ENCODE data around the gene LAMB3. TPM values are rescaled to one million over a fixed set of nuclear protein-coding genes. Genes with fewer than 3 reads are reported as not detected.
A peak's percentile ranks its signal among the peaks of the same experiment; 100 is the strongest.

LAMB3 gene
- total RNA-seq, 2 experiments from 2014 or later, result 0.25 to 0.31 TPM

- H3K27me3 Mint-ChIP-seq, result no peaks in the 10 kb centered on the region
- peak overlapping the region in 1 of 2 donors; percentile 38 for H3K27ac ChIP-seq (ENCODE audit: low read depth in 1 of 2, low read length in 2 of 2)
- ChIA-PET POLR2A (interaction anchor here (0.9 to 3.3 kb wide), 4 partner anchors 9 to 83 kb away, joined by 3 to 10 read pairs (median 6); partner anchors contain the start of gene G0S2), CTCF (no interaction called here)
- H3K9me3 Mint-ChIP-seq, result no peaks in the 10 kb centered on the region
- peaks cover 30% of the 10 kb centered on the region for H3K4me1 ChIP-seq (ENCODE audit: insufficient read depth, low read length)
- H3K4me3 ChIP-seq (ENCODE audit: low read length), result peak overlapping the region; percentile 30
- H3K27ac Mint-ChIP-seq, result peak overlapping the region; percentile 37
- ATAC-seq (ENCODE audit: poor library complexity), result peak; percentile 26
- no peaks in the 10 kb centered on the region for H3K9me3 ChIP-seq (ENCODE audit: control insufficient read depth in 1 of 2, insufficient read depth in 1 of 2, low read length in 2 of 2)
- TF ChIP-seq, protein P1, sequence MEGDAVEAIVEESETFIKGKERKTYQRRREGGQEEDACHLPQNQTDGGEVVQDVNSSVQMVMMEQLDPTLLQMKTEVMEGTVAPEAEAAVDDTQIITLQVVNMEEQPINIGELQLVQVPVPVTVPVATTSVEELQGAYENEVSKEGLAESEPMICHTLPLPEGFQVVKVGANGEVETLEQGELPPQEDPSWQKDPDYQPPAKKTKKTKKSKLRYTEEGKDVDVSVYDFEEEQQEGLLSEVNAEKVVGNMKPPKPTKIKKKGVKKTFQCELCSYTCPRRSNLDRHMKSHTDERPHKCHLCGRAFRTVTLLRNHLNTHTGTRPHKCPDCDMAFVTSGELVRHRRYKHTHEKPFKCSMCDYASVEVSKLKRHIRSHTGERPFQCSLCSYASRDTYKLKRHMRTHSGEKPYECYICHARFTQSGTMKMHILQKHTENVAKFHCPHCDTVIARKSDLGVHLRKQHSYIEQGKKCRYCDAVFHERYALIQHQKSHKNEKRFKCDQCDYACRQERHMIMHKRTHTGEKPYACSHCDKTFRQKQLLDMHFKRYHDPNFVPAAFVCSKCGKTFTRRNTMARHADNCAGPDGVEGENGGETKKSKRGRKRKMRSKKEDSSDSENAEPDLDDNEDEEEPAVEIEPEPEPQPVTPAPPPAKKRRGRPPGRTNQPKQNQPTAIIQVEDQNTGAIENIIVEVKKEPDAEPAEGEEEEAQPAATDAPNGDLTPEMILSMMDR (IDR thresholded peaks at IDR 0.05), result no peak
- H3K4me1 Mint-ChIP-seq (ENCODE audit: low read depth), result peaks cover 64% of the 10 kb centered on the region
- peak in 4 of 14 experiments; percentile 38 to 77 (median 66) for DNase-seq
- H3K4me3 Mint-ChIP-seq, result peak overlapping the region; percentile 55
- no peaks in the 10 kb centered on the region for H3K27me3 ChIP-seq (ENCODE audit: control insufficient read depth in 1 of 2, insufficient read depth in 2 of 2, low read length in 2 of 2)
- no peaks in the 10 kb centered on the region for H3K36me3 ChIP-seq (ENCODE audit: insufficient read depth, low read length)
- no peaks in the 10 kb centered on the region for H3K36me3 Mint-ChIP-seq (ENCODE audit: low read depth)
- intact Hi-C loops (cut with DNase I, micrococcal nuclease), result no loop called here
These were observed 33.6 kb upstream of the LAMB3 start for GRCh38 chr1:209685821-209686220.

- POLR2A ChIA-PET, result interaction anchor here (0.6 kb wide), 1 partner anchor 8 kb away, joined by 3 read pairs; no protein-coding TSS in a partner anchor
- no peaks in the 10 kb centered on the region for H3K36me3 ChIP-seq (ENCODE audit: insufficient read depth, low read length)
- no peaks in the 10 kb centered on the region for H3K9me3 Mint-ChIP-seq
- peaks cover 20% of the 10 kb centered on the region for H3K4me1 ChIP-seq (ENCODE audit: insufficient read depth, low read length)
- CTCF ChIA-PET, result no interaction called here
- intact Hi-C loops (cut with DNase I, micrococcal nuclease), result no loop called here
- TF ChIP-seq, protein P1 (IDR thresholded peaks at IDR 0.05), result no peak
- peaks cover 39% of the 10 kb centered on the region for H3K27me3 Mint-ChIP-seq
- peaks cover 32% of the 10 kb centered on the region for H3K4me1 Mint-ChIP-seq (ENCODE audit: low read depth)
- ATAC-seq (ENCODE audit: poor library complexity), result no peak
- peaks cover 0 to 15% of the 10 kb centered on the region in 2 experiments for H3K27me3 ChIP-seq (ENCODE audit: control insufficient read depth in 1 of 2, insufficient read depth in 2 of 2, low read length in 2 of 2)
- DNase-seq, result no peak
- no peaks in the 10 kb centered on the region for H3K36me3 Mint-ChIP-seq (ENCODE audit: low read depth)
- H3K27ac ChIP-seq (ENCODE audit: low read depth in 1 of 2, low read length in 2 of 2), result no peak overlapping the region
- H3K4me3 ChIP-seq (ENCODE audit: low read length), result no peak overlapping the region
- H3K27ac Mint-ChIP-seq, result no peak overlapping the region
- H3K9me3 ChIP-seq (ENCODE audit: control insufficient read depth in 1 of 2, insufficient read depth in 1 of 2, low read length in 2 of 2), result no peaks in the 10 kb centered on the region
- H3K4me3 Mint-ChIP-seq, result no peak overlapping the region
These were observed 26.8 kb upstream of the LAMB3 start for GRCh38 chr1:209678981-209679539.

- intact Hi-C loops (cut with DNase I, micrococcal nuclease), result no loop called here
- Mint-ChIP-seq H3K36me3 (ENCODE audit: low read depth) (no peaks in the 10 kb centered on the region), H3K27me3 (peaks cover 45% of the 10 kb centered on the region), H3K27ac (no peak overlapping the region), H3K4me3 (peak overlapping the region; percentile 18), H3K4me1 (ENCODE audit: low read depth) (peaks cover 44% of the 10 kb centered on the region), H3K9me3 (no peaks in the 10 kb centered on the region)
- peak; percentile 16 for ATAC-seq (ENCODE audit: poor library complexity)
- peaks cover 40% of the 10 kb centered on the region for H3K4me1 ChIP-seq (ENCODE audit: insufficient read depth, low read length)
- peak in 1 of 14 experiments; percentile 23 for DNase-seq
- peaks cover 0 to 15% of the 10 kb centered on the region in 2 experiments for H3K27me3 ChIP-seq (ENCODE audit: control insufficient read depth in 1 of 2, insufficient read depth in 2 of 2, low read length in 2 of 2)
- CTCF ChIA-PET, result no interaction called here
- TF ChIP-seq, protein P1 (IDR thresholded peaks at IDR 0.05), result no peak
- no peaks in the 10 kb centered on the region for H3K9me3 ChIP-seq (ENCODE audit: control insufficient read depth in 1 of 2, insufficient read depth in 1 of 2, low read length in 2 of 2)
- H3K4me3 ChIP-seq (ENCODE audit: low read length), result peak overlapping the region; percentile 60
- no peaks in the 10 kb centered on the region for H3K36me3 ChIP-seq (ENCODE audit: insufficient read depth, low read length)
- no peak overlapping the region for H3K27ac ChIP-seq (ENCODE audit: low read depth in 1 of 2, low read length in 2 of 2)
- POLR2A ChIA-PET, result interaction anchor here (0.6 to 1.4 kb wide), 4 partner anchors 10 to 99 kb away, joined by 3 read pairs; no protein-coding TSS in a partner anchor
These were observed 23.4 kb upstream of the LAMB3 start for GRCh38 chr1:209675565-209676154.
